Activated CD8-positive, alpha-beta memory T cell treated with anti-CD3 and anti-CD28 coated beads for 48 hours (primary cell): ENCODE measurements around the gene C1orf53.
"Not testable (repeated sequence)": the region's sequence is repeated elsewhere in the genome, so short reads cannot be mapped to it uniquely, and the experiment has no call there.

Experiments used
- DNase-seq, 3 experiments: peaks; one replicate each; pipeline ENCODE4 v3.0.0-alpha.2; 2020; ENCODE audit warnings: low read depth in 2 of 3, low spot score in 2 of 3

C1orf53 gene

DNA sequence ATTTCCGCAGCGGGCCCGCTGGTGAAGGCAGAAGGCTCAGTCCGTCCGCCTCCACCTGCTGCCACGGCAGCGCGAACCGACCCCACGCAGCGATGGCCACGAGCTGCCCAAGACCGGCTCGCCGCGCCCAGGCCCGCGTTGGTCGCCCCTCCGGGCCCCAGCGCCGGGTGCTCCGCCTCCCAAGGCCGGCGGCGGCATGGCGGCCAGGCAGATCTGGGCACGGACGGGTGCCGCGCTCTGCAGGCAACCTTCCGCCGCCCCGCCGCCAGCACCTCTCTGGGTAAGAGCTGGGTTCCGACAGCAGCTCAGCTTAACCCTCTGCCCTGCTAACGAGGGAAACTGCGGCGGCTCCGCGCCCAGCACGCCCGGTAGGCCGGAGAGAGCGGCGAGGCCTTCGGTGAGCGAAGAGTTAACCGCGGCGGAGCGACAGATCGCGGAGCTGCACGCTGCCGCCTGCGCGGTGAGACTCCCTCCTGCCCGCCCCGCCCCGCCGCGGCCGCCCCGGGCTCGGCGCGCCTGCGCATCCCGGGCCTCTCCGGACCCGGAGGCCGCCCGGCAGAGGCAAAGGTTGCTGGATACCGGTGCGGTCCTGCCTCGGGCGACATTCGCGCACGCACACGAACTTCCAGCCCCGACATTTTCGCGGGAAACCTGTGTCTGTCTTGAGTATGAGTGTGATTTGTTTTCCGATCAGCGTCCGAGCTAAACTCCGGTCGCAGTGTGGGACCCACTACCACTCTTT is at the start of gene C1orf53:
Gene C1orf53, plus strand, starts transcription at position 177 of the 742 bp plus-strand sequence. Its CDS starts 20 bp downstream, at position 197.
- DNase-seq = peak in 1 of 3 experiments; percentile 67

DNA sequence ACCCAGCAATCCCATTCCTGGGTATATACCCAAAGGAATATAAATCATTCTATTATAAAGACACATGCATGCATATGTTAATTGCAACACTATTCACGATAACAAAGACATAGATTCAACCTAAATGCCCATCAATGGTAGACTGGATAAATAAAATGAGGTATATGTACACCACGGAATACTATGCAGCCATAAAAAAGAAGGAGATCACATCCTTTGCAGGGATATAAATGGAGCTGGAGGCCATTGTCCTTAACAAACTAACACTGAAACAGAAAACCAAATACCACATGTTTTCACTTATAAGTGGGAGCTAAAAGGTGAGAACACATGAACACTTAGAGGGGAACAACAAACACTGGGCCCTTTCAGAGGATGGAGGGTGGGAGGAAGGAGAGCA is 46.7 kb upstream of the C1orf53 start:
- not testable (repeated sequence) for DNase-seq

DNA sequence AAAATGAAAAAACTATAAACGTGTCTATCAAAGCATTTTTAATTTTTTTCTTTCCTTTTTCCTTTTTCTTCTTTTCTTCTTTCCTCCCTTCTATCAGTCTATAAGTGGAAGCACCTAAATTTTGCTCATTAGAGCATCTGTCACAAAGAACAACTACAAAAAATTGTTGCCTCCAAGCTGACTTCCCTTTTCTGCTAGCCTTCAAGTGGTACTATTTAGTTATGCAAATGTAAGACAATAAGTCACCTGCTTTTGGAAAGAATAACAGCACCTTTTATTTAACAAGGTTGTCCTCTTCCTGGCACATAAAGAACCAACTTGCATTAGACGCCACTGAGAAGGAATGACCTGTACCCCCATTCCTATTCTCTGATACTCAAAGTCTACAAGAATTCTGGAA is 45.0 kb upstream of the C1orf53 start:
- no peak for DNase-seq

DNA sequence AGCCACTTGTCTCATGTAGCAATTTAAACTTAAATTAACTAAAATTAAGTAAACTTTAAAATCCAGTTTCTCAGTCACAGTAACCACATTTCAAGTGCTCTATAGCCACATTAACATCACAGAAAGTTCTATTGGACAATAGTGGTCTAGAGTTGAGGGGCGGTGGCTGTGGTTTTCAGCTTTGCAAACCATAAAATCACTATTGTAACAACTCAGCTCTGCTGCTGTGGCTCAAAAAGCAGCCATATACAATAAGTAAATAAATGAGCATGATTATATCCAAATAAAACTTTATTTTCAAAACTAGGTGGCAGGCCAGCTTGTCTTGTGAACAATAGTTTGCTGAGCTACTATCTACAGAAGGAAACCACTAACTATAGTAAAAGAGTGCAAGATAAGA is 43.4 kb upstream of the C1orf53 start:
- DNase-seq = no peak

DNA sequence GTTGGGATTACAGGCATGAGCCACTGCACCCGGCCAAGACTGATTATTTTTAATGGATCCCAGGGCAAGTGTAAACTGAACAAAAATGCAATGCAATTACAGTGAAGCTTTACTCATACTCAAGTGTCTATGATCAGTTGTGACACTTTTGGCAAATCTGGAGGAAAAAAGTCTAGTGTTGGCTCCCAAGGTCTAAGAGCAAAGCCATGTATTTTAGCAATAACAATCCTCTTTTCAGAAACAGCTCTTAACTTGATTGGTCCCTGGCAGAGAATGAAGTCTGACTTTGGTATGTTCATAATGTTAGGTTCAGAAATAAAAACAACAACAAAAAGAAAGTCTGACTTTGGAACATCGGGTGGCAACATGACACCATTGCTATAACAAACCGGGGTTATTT is 40.2 kb upstream of the C1orf53 start:
- no peak for DNase-seq

DNA sequence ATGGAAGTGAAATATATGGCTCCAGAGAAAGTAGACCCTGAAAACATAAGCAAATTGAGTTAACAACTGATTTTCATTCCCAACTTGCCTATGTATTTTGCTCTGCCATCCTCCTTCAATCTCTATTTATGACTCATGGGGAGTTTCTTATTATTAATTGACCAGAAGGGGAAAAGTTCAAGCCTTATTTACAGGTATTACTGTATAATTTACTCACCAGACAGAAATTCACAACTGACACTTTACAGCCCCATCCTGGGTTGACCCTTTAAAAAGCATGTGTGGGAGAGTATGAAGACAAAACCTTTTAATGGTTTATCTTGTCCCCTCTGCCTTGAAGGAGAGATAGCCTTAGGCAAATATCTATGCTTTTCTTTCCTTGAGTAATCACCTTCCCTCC is 39.8 kb upstream of the C1orf53 start:
- DNase-seq = no peak

DNA sequence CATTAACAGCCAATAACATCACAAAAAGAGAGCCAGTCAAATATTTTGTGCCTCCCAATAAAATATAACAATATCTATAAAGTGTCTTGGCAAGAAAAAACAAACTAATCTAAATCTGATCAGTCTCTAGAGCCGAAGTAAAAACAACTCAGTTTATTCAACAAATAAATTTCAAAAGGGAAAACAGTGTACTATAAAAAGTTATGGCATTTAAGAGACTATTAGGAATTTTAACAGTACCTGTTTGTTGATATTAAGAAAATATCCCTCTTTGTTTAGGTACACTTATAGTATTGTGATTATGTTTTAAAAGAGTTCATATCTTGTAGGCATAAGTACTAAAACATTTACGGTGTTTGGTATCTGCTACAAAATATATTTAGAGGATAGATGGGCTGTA is 36.6 kb upstream of the C1orf53 start:
- DNase-seq = no peak

DNA sequence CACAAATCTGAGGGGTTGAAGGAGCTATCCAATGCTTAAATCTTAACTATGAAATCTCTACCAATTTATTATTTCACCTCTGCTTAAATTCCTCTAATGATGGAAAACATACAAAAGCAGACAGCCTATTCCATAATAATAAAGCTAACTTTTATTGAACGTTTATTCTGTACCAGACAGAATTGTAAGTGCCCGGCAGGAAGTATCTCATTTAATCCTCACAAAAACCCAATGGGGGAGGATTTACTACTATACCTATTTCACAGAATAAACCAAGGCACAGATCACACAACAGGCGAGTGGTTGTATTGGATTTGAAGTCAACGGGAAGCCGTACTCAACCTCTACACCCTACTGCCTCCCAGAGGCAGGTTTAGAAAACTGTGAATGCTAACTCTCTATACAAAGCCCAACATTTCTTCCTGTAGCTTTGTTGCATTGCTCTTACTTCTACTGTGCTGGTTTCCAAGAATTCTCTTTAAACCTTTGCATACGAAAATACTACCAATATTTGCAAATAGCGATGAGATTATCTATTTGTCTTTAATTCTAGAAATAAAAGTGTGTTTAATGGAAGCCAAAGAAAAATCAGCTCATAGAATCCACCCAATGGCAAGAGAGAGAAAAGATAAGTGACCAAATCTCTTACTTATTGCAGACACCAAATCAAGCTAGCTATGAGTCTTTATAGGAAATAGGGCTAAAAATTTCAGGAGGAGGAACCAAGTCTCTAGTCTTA is 33.5 kb upstream of the C1orf53 start:
- DNase-seq = no peak

DNA sequence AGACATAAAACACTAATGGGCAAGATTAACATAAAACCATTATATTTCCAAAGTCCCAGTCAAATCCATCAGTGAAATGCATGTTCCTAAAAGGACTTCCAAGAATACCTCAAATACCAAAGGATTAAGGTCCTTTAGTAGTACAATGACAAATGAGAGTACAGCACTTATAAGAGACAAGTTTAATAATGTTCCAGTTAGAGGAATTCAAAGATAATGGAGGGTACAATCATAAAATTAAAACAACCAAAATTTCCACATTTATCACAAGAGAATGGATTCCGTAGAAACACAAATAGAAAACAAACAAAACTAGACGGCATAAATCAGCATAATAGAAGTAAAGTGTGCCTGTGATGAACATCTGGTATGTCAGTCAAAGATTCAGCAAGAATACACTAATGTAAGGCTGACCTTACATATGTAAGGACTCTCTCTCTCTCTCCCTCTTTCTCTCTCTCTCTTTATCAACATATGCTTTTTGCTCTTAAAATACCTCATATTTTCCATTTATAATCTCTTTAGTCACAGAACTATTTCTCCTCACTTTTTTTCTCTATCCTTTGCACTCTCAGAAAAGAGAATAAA is 32.8 kb upstream of the C1orf53 start:
- no peak for DNase-seq

DNA sequence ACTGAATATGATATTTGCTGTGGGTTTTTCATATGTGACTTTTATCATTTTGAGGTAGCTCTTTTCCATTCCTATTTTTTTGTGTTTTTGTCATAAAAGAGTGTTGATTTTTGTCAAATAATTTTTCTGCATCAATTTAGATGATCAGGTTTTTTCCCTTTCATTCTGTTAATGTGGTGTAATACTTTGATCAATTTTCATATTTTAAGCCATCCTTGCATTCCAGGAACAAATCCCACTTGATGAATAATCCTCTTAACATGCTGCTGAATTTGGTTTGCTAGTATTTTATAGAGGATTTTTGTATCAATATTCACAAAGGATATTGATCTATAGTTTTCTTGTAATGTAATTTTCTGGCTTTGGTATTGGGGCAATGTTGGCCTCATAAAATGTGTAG is 25.5 kb upstream of the C1orf53 start:
- DNase-seq = no peak

DNA sequence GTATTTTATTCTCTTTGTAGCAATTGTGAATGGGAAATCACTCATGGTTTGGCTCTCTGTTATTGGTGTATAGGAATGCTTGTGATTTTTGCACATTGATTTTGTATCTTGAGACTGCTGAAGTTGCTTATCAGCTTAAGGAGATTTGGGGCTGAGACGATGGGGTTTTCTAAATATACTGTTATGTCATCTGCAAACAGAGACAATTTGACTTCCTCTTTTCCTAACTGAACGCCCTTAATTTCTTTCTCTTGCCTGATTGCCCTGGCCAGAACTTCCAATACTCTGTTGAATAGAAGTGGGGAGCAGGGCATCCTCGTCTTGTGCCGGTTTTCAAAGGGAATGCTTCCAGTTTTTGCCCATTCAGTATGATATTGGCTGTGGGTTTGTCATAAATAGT is 22.0 kb upstream of the C1orf53 start:
- not testable (repeated sequence) for DNase-seq

DNA sequence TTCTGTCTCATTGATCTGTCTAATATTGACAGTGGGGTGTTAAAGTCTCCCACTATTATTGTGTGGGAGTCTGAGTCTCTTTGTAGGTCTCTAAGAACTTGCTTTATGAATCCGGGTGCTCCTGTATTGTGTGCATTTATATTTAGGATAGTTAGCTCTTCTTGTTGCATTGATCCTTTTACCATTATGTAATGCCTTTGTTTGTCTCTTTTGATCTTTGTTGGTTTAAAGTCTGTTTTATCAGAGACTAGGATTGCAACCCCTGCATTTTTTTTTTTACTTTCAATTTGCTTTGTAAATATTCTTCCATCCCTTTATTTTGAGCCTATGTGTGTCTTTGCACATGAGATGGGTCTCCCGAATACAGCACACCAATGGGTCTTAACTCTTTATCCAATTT is 20.2 kb upstream of the C1orf53 start:
- DNase-seq = not testable (repeated sequence)

DNA sequence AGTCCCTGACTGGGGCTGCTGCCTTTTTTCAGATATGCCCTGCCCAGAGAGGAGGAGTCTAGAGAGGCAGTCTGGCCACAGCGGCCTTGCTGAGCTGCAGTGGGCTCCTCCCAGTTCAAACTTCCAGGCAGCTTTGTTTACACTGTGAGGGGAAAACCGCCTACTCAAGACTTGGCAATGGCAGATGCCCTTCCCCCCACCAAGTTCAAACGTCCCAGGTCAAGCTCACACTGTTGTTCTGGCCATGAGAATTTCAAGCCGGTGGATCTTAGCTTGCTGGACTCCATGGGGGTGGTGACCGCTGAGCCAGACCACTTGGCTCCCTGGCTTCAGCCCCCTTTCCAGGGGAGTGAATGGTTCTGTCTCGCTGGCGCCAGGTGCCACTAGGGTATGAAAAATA is 18.3 kb upstream of the C1orf53 start:
- DNase-seq = no peak

DNA sequence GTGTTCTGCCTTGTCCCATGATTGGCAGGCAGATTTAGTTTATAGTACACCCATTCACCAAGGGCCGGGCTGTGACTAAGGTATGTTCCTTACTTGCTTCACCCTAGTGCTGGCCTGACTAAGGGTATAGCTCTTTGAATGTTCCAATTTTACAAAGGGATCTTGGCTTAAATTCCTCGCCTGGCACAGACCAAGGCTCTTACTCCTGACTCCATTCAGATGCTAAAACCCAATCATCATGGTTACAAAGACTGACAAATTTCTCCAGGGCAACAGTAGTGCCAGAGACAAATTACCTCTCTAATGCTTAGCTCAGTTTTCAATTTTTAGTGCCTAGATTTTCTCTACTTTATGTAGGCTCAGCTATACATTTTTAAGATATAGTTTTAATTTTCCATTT is 11.5 kb upstream of the C1orf53 start:
- DNase-seq = no peak

DNA sequence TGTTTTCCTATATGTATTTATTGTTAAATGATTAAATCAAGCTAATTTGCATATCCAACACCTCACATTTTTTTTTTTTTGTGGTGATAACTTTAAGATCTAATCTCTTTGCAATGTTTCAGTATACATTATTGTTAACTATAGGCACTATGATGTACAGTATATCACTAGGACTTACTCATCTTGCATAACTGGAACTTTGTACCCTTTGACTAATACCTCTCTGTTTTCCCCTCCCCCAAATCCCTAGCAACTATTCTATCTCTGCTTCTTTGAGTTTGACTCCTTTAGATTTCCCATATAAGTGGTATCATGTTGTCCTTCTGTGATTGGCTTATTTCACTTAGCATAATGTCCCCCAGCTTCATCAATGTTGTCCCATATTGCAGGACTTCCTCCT is 9.7 kb upstream of the C1orf53 start:
- DNase-seq = no peak

DNA sequence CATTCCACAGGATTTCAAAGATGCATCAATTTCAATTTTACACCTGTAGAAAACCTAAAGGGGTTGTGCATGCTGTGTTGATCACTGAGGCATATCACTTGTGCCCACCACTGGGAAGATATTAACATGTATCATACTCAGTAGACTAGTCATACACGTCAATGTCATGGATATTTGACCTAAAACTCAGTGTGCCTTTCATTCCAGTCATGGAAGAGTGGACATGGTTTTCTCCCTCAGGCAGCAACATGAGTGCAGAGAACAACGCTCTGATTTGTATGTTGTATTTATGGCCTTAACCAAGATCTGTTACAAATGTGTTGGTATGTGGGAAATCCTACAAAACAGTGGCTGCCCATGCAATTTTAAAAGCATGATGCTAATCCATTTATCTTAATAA is 6.1 kb upstream of the C1orf53 start:
- no peak for DNase-seq

DNA sequence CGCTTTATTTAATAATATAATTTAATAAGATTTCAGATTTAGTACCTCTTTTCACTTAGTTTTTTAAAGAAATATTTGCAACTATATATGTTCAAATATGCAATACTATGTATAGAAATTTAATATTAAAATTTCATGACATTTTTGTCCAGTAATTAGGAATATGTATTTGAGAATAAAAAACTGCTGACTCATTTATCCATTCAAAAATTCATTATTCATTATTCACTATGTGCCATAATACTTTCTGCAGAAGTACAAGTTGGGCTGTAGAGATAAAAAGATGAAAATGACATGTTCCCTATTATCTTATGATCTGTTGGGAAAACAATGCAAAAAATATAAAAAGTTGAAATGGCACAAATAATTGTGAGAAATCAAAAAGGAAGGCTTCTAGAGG is 3.4 kb upstream of the C1orf53 start:
- no peak for DNase-seq

DNA sequence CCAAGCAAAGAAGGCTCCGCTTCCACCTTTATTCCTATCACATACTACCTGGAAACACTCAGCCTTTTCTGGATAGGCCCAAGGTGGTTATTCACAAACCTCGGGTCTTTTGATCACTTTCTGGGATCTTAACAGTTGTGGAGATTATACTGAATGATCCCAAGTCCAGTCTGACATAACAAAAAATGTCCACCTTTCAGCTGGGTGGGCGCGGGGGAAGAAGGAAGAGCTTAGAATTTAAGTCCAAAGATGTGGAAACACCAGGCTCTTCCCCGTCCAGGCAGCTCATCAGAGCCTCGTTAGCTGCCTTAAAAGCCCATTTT is 338 bp upstream of the C1orf53 start:
- DNase-seq = no peak

DNA sequence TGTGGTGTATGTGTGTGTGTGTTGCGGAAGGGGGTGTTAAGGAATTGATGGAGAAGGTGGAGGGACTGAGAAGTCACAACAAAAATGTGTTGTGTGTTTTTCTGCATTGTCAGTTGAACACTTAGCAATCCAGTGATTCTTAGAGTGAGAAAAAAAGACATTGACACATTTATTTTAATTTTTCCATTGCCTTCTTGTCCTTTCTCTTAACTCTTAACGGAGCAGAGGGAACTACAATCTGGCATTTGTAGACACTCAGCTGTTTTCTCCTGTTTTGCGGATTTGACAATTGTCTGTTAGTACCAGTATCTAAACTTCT is 725 bp downstream of the C1orf53 start:
- DNase-seq = no peak

DNA sequence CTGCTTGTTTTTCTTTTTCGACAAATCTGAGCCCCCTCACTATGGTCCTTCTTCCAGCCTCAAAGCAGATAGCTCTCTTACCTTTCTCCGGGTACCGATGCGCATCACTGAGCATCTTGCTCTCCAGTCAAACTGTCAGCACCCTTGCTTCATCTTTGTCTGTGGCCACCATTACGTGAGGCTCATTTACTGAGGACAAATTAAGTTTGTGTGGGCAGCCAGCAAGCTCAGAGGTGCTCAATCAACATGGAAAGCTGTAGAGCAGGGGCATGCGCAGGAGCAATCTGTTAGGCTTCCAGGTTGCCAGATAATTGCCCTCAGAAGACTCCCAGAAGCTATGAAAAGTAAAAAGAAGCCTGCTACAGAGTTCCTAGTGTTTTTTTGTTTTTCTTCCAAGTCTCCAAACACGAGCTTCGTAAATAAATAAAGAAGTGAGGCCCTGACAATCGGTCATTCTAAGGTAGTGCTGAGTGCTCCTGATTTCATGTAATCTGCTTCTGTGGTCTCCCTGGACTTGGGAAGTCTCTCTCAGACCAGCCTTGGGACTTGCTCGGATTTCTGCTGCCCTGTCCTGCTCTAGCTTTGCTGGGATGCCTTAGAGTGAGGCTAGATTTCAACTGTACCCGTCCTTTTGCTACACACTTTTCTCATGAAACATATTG is 1.8 kb downstream of the C1orf53 start:
- DNase-seq = no peak

DNA sequence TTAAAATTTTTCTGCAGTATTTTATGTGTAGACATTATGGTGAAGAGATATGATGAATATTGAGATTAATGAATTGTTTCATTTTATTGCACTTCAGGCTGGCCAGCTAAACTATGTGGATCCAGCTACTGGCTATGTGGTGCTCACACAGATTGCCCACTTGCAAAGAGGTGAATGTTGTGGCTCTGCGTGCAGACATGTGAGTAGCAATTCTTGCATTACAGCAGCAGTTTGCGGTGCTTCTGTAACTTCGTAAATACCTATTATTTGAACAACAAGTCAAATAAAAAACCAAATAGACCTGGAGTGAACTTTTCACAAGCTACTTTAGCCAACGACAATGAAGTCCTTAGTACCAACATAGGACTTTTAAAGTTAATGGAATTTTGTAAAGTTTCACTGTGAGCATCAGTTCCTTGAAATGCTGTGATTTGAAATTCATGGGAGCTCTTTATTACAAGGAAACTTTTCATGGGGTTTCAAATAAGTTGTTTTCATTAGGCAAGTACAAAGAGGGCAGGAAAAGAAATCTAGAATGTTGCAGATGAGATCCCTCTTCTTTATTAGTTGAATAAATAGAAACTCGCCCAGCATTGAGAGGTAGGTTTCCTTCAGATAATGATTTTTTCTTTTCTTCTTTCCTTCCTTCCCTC is 3.4 kb downstream of the C1orf53 start:
- DNase-seq = no peak
